Fibroblast of villous mesenchyme (primary cell): ENCODE results near the gene RBX1. TPM values are rescaled to one million over a fixed set of nuclear protein-coding genes. Genes with fewer than 3 reads are reported as not detected.

Source experiments
- DNase-seq: peaks from one replicate; pipeline ENCODE4 v3.0.0-alpha.2; 2010; ENCODE audit warnings: low read depth
- H3K4me3 ChIP-seq: 2 replicates; pipeline ENCODE4 v1.5.1; 2011; ENCODE audit warnings: low read depth, mild to moderate bottlenecking, low read length
- total RNA-seq: library from RNA; depleted of rRNA; stranded (reverse); fragments of >200 nt; gene quantifications from 2 replicates; pipeline ENCODE4 v1.2.3, GENCODE V29; 2012
- TF ChIP-seq, protein P1 (sequence below): IDR thresholded peaks from 2 replicates; pipeline ENCODE4 v1.5.1; 2012; ENCODE audit warnings: low read depth, mild to moderate bottlenecking, low read length; ENCODE audit not compliant: insufficient read depth

The RBX1 gene
- total RNA-seq, 1 donor, result 54.4 TPM

DNA sequence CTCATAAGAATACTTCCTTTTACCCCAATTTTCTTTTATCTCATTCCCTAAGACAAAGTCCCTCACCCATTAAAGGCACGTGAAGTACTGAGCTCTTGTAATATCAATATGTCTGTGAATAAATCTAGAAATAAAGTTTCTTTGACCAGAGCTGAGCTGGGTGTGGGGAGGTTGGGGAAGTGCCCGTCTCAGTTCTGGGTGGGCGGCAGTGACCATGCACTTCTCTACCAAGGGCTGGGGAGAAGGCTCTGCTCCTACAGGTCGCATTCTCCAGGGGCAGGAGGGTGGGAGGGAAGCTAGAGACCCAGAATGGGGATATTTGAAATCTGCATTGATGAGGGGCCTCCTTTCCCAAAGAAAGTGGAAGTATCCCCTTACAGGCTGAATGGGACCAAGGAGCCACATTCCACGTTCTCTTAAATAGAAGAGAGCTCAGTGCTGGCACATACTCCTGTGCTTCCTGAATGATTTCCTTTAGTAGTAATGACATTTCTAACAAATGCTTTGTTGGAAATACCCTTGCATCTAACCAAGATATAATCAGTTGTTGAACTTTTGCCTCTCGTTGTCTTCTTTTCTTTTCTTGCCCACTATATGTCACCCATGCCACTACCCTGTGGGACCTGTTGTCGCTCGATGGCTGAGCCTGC, 16.1 kb downstream of the RBX1 start:
- no peak for DNase-seq
- TF ChIP-seq, protein P1, sequence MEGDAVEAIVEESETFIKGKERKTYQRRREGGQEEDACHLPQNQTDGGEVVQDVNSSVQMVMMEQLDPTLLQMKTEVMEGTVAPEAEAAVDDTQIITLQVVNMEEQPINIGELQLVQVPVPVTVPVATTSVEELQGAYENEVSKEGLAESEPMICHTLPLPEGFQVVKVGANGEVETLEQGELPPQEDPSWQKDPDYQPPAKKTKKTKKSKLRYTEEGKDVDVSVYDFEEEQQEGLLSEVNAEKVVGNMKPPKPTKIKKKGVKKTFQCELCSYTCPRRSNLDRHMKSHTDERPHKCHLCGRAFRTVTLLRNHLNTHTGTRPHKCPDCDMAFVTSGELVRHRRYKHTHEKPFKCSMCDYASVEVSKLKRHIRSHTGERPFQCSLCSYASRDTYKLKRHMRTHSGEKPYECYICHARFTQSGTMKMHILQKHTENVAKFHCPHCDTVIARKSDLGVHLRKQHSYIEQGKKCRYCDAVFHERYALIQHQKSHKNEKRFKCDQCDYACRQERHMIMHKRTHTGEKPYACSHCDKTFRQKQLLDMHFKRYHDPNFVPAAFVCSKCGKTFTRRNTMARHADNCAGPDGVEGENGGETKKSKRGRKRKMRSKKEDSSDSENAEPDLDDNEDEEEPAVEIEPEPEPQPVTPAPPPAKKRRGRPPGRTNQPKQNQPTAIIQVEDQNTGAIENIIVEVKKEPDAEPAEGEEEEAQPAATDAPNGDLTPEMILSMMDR, result no peak
- no peak overlapping the region for H3K4me3 ChIP-seq

DNA sequence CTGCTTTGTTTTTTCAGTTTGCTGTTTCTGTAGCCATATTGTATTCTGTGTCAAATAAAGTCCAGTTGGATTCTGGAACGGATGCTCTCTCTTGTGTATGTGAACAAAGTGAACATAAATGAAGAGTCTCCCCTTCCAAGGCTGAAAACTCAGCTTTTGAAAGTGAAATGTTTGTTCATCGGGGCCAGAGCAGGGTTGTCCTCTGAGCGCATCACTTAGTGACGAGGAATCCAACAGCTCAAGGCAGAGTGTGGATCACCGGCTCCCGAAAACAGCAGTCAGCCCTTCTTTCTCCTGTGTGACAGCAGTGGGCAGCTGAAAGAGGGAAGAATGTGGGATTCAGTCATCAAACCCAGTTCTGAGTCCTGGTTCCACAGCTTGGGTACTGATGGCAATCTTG, 21.4 kb downstream of the RBX1 start:
- DNase-seq, result no peak
- TF ChIP-seq, protein P1, result no peak

DNA sequence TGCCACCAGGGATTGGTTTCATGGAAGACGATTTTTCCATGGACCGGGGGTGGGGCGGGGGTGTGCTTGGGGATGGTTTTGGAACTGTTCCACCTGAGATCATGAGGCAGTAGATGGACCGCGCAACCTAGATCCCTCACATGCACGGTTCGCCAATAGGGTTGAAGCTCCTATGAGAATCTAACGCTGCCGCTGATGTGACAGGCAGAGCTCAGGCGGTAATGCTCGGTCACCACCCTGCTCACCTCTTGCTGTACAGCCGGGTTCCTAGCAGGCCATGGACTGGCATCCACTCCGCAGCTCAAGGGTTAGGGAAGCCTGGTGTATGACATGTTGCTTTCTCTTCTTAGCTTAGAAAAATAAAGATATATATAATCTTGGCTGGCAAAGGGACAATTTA, 22.0 kb downstream of the RBX1 start:
- TF ChIP-seq, protein P1, result no peak
- no peak overlapping the region for H3K4me3 ChIP-seq
- DNase-seq, result no peak

More for the DNA sequence above, 21.4 kb downstream of the RBX1 start:
- H3K4me3 ChIP-seq, result no peak overlapping the region

DNA sequence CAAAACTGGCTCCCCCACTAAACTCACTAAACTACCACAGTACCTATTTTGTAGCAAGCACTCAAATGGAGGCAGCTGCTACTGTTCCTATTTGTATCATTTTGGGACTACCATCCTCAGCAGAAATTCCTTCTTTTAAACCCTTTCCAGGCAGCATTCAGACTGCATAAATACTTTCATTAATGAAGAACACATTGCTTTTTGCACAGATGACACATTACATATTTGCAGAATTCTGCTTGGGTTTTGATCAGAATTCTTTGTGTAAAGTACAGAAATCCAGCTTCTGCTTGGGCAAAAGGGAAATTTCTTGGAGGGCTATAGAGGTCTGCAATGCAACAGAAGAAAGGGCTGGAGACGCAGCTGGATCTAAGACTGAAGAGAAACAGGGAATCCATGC, 24.2 kb downstream of the RBX1 start:
- TF ChIP-seq, protein P1, result no peak
- DNase-seq, result no peak
- H3K4me3 ChIP-seq, result no peak overlapping the region

DNA sequence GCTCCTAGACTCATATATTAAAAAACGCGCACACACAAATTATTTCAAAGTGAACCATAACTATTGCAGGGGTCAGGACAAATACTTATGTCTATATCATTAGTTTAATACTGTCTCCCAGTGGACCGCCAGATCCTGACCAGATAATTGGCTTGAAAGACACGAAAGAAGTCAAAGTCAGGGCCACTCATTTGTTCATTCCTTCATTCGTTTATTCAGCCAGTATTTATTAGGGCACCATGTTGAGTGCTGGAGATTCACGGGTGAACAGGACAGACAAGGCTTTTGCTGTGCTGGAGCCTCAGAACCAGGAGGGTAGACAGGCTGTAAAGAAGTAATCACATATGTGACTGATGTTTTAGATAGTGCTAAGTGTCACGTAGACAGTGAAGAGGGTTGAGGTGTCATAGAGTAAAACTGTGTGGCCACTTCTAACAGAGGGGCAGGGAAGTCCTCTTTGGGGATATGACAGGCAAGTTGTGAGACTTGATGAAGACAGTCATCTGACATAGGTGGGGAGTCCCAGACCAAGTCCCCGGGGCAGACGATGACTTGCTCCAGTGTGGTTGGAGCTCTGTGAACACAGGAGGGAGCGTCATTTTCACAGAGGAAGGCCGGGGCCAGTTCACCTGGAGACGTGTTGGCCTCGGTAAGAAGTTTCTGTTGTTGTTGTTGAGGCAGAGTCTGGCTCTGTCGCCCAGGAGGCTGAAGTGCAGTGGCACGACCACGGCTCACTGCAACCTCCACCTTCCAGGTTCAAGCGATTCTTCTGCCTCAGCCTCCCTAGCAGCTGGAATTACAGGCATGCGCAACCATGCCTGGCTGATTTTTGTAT, 25.9 kb downstream of the RBX1 start:
- no peak overlapping the region for H3K4me3 ChIP-seq
- no peak for DNase-seq
- TF ChIP-seq, protein P1, result no peak

DNA sequence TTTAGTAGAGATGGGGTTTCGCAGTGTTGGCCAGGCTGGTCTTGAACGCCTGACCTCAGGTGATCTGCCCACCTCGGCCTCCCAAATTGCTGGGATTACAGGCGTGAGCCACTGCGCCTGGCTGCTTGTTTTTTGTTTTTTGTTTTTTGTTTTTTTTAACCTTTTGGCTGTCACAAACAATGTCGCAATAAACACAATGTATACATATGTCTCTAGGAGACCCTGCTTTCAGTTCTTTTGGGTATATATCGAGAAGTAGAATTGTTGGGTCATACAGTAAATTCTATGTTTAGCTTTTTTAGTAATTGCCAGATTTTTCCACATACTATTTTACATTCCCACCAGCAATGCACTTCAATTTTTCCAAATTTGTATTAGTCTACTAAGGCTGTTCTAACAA, 28.0 kb downstream of the RBX1 start:
- H3K4me3 ChIP-seq, result no peak overlapping the region
- TF ChIP-seq, protein P1, result no peak
- no peak for DNase-seq
